ENCODE measurements around the gene CRYBA2.

CRYBA2 gene

GRCh38 chr2:218993345-218994315 lies at the start of gene CRYBA2:
Gene CRYBA2, minus strand, starts transcription at chr2:218993422. Its CDS starts 246 bp downstream, at chr2:218993176.
- no peak for DNase-seq

- DNase-seq: no peak
Observed at GRCh38 chr2:219042750-219043149, 49.5 kb upstream of the CRYBA2 start.

GRCh38 chr2:219042157-219042556 lies 48.9 kb upstream of the CRYBA2 start:
- no peak for DNase-seq

- DNase-seq: peak in 1 of 2 donors; percentile 21
Observed at GRCh38 chr2:219041252-219041651, 48.0 kb upstream of the CRYBA2 start, which contains the start of gene CFAP65. Gene CFAP65, minus strand, starts transcription at chr2:219041516. Its CDS starts 2,468 bp downstream, at chr2:219039048.

GRCh38 chr2:219038600-219038999 lies 45.4 kb upstream of the CRYBA2 start:
- no peak for DNase-seq

- DNase-seq: no peak
Observed at GRCh38 chr2:219037783-219038499, 44.7 kb upstream of the CRYBA2 start.

GRCh38 chr2:219035942-219036341 lies 42.7 kb upstream of the CRYBA2 start:
- no peak for DNase-seq

GRCh38 chr2:219034823-219035222 lies 41.6 kb upstream of the CRYBA2 start:
- DNase-seq: no peak

GRCh38 chr2:219032051-219032745 lies 39.0 kb upstream of the CRYBA2 start:
- DNase-seq: no peak

GRCh38 chr2:219031005-219031738 lies 38.0 kb upstream of the CRYBA2 start:
- no peak for DNase-seq

- no peak for DNase-seq
Observed at GRCh38 chr2:219030177-219030940, 37.1 kb upstream of the CRYBA2 start.

- peak; percentile 67 to 72 for DNase-seq
Observed at GRCh38 chr2:219029829-219030165, 36.6 kb upstream of the CRYBA2 start.

GRCh38 chr2:219028996-219029828 lies 36.0 kb upstream of the CRYBA2 start:
- DNase-seq: no peak

- DNase-seq: no peak
Observed at GRCh38 chr2:219028141-219028540, 34.9 kb upstream of the CRYBA2 start.

GRCh38 chr2:219027511-219028055 lies 34.4 kb upstream of the CRYBA2 start:
- no peak for DNase-seq

GRCh38 chr2:219026946-219027345 lies 33.7 kb upstream of the CRYBA2 start:
- DNase-seq: no peak

- no peak for DNase-seq
Observed at GRCh38 chr2:219025637-219026585, 32.7 kb upstream of the CRYBA2 start.

- DNase-seq: no peak
Observed at GRCh38 chr2:219024059-219024458, 30.8 kb upstream of the CRYBA2 start.

GRCh38 chr2:219023045-219023605 lies 29.9 kb upstream of the CRYBA2 start:
- no peak for DNase-seq

Measured in stimulated activated CD4-positive, alpha-beta T cell treated with anti-CD3 and anti-CD28 coated beads, Interleukin-2, amount 100 ng/mL, for 48 hours (primary cell).